ENCODE measurements around the gene SORCS2.

The SORCS2 gene

DNA sequence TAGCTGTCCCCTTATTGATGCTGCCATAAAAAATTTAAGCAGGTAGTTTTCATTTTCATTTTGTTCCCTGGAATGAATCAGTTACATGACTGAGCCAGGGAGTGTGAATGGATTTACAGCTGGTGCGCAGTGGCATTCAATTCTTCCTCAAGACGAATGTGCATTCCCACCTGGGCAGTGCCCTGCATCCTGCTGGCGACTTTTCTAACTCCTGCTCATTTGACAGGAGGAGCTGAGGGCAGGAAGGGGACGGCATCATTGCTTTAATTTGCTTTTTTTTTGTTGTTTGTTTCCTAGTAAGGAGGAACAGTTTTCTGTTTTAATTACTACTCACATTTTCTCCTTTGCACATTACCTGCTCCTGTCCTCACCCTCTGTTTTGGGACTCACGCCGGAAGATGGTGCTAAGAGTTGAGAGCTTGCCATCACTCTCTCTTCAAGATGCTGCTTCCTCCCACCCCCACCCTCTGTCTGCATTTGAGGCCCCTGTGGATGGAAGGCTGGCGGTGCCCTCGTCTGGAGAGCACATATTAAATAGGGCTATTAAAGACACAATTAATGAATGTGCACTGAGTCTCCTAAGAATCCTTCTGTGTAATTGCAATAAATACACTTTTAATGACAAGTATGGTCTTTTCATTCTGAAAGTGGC lies 206.6 kb downstream of the SORCS2 start:
- no peak for DNase-seq

DNA sequence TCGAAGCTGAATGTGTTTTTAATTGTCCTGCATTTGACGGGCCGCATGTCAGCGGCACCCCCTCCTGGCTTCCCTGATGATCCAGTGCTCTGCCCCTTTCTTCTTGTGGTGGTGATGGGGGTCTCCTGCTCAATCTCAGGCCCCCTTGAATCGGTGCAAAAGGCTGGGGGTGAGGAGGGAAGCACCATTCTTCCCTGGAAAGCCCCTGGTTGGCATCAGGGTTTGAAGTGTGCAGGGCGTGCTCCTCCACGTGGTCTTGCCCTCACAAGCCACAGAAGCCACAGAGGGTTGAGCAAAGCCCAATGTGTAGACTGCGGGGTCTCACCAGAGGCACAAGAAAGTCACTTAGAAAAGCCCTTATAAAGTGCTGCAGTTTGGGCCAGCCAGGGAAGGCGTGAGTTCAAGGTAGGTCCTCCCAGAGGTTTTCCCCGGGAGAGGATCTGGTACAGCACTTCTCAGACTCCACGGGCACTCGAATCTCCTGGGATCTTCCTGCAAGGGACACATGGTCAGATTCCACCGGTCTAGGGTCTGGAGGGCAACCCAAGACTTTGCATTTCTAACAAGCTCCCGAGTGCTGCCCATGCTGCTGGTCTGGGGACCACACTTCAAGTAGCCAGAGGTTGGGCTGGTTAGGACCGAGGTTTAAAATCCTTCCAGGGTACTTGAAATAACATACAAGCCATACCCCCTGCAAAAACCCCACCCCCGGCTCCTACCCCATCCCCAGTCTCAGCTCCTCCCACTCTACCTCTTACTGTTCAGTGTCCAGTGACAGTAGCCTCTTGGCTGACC lies 207.3 kb downstream of the SORCS2 start:
- no peak for DNase-seq

DNA sequence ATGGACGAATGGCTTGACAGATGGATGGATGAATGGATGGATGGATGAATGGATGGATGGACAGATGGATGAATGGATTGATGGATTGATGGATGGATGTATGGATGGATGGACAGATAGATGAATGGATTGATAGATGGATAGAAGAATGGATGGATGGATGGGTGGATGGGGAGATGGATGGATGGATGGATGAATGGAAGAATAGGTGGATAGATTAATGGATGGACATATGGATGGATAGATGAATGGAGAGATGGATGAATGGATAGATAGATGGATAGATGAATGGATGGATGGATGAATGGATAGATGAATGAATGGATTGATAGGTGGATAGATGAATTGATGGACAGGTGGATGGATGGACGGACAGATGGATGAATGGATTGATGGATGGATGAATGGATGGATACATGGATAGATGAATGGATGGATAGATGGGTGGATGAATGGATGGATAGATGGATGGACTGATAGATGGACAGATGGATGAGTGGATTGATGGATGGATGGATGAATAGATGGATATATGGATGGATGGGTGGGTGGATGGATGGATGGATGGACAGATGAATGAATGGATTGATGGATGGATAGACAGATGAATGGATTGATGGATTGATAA lies 208.4 kb downstream of the SORCS2 start:
- no peak for DNase-seq

DNA sequence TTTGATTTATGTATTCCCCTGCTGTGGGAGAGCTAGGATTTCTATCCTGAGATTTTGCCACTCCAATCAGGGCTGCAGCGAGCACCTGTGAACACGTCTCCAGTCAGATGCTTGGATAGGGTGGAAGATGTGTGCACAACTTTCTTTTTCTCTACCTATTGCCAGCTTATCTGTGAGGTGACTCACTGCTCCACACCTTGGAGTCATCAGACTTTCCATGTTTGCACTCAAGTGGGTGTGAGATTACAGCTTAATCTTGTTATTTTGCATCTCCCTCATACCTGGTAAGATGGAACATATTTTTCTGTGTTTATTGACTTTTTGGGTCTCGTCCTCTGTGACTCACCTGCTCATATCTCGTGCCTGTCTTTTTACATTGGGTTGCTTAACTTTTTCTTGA lies 210.2 kb downstream of the SORCS2 start:
- DNase-seq = no peak

DNA sequence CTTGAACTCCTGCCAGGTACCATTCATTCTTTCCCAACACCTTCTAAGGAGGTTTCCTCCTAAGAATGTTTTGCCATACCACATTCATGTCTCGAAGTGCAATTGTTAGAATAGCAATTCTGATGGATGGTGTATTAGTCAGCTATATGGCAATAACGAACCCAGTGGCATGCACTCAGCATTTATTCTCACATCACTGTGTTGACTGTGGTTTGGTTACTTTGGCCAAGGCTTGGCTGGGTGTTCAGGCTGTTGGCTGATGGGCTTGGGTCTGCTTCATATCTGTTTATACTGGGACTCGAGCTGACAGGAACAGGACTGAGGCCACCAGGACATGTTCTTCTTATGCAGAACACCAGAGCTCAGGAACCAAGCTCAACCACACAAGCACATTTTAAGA lies 210.7 kb downstream of the SORCS2 start:
- DNase-seq = no peak

DNA sequence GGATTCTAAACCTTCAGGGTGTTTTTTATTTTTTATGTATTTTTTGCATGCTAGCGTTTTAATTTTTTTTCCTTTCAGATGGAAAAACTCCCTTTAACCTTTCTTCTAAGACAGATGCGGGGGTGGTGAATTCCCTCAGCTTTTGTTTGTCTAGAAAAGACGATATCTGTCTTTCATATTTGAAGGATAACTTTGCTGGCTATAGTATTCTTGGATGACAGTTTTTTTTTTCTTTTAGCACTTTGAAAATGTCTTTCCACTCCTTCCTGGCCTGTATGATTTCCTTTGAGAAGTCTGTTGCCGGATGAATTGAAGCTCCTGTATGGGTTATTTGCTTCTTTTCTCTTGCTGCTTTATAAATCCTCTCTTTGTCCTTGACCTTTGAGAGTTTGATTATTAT lies 215.8 kb downstream of the SORCS2 start:
- no peak for DNase-seq

DNA sequence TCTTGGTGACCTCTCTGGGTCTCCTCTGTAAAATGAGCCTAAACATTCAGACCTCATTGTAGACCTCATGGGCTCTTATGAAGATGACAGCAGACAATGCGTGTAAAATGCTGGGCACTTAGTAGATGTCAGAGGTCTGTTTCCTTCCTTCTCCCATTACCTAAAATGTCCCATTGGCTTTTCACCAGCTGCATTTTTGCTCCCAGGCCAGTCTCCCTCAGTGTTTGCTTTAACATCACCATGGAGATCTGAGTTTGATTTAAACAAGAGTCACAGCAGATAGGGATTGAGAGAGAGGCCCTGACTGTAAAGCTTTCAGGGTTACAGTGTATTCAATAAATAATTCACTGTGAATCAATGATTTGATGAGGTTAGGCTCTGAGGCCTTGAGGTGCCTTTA lies 218.1 kb downstream of the SORCS2 start:
- DNase-seq = no peak

DNA sequence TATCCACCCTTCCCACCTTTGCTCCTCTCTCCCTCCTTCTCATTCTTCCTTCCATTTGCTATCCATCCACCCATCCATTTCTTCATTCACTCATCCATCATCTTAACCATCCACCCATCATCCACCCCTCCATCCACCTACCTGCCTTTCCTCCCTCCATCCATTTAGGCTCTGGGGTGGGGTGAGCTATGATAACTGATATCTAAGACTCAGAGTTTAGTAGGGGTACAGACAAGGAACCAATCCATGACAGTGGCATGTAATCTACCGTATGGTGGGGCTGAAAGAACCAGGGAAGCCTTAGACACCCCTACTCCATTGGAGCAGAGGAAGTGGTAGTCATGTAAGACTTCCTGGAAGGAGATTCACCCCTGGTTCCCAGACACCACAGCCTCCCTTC lies 219.2 kb downstream of the SORCS2 start:
- no peak for DNase-seq

DNA sequence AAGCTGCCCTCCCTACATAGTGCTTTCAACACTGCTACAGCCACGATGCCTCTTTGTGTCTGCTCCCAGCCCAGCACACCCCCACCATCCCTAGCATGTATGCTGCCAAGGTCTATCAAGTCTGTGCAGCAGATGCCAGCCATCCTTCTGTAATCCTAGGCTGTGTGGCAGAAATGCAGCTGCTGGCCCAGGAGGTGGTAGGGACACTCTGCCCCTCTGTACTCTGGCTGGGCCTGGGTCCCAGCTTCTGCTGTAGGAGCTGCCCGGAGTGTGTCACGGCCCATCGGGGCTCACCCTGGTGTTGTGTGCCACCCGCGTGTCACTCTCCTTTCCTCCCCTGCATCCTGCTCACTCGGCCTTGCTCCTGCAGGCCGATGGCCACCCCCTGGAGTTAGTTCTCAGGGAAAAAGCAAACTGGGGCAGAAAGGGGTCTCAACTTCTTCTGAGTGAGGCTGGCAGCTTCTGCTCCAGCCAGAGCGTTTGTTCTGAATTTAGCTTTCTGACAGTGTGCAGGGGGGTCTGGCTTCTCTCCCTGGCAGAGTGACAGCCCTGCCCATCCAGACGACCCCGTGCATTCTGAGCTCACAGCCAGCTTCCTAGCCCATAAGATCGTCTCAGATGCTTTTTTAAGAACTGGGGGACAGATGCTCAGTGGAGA lies 219.7 kb downstream of the SORCS2 start:
- no peak for DNase-seq

DNA sequence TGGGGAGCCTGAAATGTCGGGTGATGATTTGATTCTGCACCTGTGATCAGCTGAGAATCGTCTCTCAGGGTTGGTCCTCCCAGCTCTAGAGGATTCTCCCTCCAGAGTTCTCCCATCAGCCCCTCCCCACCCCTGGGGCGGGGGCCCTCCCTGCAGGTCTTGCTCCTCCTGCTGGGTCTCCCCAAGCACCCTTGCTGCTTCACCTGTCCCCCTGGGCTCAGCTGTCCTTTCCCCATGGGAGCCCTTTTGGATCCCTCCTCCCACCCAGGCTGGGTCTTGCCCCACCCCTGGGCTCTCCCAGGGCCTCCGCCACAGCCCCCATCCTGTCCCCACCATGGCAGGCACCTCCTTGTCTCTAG lies 220.2 kb downstream of the SORCS2 start:
- DNase-seq = no peak

DNA sequence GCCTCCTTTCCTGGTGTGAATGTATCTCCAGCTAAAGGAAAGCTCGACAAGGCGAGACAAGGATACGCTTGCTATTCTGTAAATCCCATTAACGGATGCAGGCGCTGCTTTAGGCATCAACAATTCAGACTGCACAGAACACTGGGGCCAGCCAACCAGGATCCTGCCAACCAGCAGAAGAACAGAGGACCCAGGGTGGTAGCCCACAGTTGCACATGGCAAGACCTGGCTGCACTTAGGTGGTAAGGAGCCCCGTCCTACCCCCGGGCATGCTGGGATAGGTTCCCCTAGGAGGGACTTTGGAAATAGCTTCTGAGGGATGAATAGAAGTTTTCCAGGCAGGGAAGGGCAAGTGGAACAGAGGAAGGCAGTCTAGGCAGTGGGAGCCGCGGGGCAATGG lies 221.7 kb downstream of the SORCS2 start:
- DNase-seq = no peak

DNA sequence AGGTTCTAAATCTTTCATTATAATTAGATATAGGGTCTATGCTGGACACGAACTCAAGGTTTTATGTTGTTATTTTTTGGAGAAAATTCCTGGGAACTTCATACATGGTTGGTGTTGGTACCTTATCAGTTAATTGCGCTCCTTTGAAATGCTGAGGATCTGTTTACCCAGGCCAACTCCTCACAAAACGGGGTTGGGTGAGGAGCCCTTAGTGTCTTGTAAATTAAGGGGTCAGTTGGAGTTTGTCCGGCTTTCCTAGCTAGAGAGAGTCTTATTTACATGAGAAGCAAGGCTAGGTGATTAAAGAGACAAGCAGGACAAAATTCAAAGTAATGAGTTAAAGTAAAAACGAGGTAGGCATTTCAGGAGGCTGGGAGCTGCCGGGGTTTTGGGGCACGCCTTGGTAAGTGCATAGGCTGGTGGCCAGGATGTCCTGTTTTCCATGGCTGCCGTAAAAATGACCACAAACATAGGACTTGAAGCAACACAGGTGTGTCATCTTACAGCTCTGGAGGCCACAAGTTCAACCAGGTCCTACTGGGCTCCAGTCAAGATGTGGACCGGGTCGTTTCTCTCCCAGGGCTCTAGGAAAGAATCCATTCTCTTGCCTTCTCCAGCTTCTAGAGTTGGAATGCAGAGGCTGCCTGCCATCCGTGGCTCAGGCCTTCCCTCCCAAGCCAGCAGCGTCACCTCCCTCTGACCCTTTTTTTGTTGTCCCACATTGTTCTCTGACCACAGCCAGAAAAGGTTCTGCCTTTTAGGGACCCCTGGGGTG lies 222.6 kb downstream of the SORCS2 start:
- no peak for DNase-seq

DNA sequence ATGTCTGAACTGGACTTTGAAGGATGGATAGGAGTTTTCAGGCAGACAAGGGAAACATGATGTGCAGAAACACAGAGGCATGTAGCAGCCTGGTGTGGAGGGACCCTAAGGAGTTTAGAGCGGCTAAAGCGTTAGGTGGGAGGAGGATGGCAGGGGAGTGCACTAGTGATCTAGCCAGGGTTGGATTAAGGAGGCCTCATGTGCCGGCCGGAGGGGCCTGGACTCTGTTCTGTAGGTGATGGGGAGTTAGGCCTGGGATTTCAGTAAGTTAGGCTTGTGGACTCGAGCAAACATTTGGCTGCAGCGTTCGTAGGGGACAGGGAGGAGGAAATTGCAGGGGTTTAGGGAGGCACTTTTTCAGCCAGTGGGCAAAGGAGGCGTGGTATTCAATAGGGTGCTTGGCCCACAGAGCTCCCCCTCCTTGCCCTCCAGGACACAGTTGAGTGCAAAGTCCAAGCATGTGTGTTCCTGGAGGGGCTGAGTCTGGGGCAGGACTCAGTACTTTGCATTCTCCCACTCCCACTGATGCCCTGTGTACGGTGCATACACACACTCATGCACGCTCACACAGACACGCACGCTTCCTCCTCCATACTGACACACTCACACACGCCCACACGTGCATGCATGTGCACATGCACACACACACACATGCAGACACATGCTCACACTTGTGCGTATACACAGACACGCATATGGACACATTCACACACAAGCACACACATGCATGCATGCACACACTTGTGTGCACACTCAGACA lies 223.8 kb downstream of the SORCS2 start:
- no peak for DNase-seq

DNA sequence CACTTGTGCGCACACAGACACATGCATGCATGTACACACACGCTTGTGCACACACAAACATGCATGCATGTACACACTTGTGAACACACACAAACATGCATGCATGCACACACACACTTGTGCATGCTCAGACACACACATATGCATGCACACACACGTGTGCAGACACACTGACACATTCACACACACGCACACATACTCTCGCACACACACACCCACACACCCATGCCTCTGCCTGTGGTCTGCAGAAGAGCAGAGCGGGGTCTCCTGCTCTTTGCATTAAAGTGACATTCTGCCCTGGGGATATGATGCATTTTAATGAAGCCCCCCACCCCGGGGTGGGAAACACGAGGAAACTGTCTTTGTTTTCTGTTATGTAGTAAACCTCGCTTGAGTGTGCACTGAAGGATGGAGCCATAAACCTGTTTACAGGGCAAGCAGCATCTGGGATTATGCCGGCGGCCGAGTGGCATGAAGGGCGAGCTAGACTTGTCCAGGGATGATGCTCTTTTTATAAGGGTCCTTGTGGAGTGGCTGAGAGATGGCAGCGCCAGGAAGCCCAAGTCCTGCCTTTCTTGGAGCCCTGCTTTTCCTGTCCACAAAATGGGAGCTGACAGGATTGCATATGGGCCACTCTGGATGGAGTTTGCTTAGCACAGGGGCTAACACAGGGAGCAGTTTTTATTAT lies 224.6 kb downstream of the SORCS2 start:
- no peak for DNase-seq

DNA sequence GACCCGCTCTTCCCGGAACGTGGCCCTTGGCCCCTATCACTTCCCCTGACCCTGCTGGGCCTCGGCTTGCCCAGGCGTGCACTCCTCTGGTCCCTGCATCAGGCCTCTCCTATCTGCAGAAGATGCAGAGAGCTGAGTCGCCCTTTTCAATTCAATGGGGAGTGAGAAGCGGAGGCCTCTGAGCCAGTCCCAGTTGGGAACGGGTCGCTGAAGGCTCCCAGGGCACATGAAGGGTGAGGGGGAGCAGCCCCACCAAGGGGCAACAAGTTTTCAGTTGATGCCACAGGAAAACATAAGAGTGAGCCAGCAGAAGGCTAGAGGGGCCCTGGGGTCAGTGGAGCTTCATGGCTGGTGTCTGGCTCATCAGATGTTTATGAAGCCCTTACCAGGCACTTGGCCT lies 225.3 kb downstream of the SORCS2 start:
- DNase-seq = no peak

DNA sequence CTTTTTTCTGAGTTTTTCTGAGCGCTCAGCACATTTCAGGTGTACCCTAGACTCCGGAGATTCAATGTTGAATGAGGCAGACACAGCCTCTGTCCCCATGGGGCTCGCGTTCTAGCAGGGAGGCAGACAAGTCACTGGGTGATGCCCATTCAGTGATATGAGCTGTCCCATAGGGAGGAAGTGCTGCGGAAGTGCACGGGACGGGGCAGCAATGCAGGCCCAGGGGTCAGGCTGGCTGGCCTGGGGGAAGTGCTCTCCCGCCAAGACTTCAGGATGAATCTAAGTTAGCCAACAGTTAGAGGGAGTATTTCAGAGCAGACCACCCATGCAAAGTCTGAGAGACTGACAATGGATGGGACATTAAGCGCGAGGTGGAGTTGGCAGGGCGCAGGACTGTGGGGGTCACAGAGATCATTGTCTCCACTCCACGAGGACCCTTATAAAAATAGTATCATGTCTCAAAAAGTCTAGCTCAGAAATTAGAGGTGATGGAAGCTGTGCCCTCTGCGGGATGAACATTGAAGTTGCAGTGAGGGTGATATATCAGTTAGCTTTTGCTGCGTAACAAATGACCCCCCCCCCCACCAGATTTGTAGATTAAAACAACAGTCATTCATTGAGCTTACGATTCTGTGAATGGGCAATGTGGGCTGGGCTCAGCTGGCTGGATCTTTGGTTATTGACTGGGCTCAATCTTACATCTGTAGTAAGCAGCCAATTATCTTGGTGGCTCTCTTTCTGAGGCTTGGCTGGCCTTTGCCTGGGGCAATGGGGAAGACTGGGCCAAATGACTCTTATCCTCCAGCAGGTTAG lies 226.0 kb downstream of the SORCS2 start:
- DNase-seq = no peak

DNA sequence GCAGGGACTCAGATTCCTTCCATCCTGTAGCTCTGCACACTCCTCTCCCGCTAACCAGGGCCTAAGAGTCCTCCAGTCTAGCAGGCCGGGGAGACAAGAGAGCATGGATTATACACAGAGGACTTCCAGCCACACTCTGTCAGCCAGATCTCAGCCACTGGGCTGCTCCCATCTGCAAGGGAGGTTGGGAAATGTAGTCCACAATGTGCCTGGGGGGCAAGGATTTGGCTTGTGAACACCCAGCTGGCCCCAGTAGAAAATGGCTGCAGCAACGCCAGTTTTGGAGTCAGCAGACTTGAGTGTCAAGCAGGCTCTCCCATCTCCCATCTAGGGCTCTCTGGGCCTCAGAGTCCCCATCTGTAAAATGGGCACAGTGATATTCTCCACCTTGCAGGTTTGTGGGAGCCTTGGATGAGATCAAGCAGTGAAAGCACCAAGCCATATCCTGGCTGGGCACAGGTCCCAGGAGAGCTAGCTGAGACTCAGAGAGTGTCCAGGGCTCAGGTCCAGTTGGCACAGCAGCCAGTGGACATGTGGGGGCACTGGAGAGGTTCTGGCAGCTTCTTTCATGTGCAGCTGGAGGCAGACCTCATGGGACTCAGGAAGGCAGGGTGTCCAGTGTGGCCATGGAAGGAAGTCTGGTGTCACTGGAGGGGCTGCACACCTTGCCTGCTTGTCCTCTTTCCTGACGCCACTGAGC lies 227.8 kb downstream of the SORCS2 start:
- DNase-seq = no peak

DNA sequence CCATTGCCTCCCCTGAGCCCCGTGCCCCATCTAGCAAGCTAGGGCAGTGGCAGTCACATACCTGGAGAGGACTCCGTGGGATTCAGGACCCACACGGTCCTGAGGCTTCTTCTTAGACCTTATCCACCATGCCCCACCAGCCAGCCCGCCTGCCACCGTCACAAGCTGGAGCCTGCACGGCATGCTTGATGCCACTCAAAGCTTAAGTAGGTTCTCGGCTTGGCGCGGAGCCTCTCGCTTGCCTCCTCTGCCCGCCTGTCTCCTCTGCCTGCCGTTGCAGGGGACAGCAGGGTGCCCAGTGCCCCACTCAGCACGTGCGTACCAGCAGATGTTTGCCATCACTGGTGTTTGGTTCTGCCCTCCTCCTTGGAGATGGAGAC lies 228.3 kb downstream of the SORCS2 start:
- no peak for DNase-seq

DNA sequence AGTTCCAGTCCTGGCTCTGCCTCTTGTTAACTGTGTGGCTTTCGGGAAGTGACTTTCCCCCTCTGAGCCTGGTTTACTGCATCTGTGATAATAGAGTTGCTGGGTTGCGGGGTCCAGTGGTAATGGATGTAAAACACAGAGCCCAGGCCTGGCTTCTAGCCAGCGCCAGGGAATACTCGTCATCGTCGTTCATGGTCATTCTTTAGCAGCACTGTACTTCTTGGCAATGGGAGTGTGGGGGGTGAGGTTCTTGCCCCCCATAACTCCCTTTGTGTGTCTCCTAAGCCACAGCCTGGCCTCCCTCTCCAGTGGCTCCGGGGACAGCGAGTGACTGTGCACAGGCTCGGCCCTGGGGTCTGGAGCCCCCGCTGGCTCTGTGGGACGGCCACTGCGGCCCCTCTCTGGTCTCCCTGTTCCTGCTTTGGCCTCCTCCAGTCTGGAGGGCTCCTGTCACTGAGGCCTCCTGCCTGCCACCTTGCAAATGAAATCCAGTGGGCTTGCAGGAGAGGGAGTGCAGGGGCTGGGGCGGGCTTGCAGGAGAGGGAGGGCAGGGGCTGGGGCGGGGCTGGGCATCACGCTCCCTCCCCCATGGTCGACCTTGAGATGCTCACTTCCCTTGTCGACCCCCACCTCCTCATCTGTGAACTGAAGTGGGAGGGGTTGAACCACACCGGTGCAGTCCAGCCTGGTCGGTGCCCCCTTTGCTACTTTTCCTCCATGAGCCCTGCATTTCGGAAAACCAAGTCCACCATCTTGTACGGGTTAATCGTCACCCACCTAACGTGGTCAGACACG lies 229.2 kb downstream of the SORCS2 start:
- no peak for DNase-seq
